Spleen (tissue), 3 donors: ENCODE measurements around the gene ITIH3.

ENCODE experiments used
- POLR2A ChIP-seq, 3 donors: fragments of 450-650 bp; IDR thresholded peaks; one replicate each; pipeline ENCODE4 v1.5.1; 2017; ENCODE audit warnings: antibody characterized with exemption in 3 of 3, mild to moderate bottlenecking in 1 of 3
- POLR2AphosphoS5 ChIP-seq, 3 donors: sonication (generic); formaldehyde crosslinking; IDR thresholded peaks; one replicate each; pipeline ENCODE4 v1.5.1; 2017; ENCODE audit warnings: antibody characterized with exemption in 3 of 3

DNA sequence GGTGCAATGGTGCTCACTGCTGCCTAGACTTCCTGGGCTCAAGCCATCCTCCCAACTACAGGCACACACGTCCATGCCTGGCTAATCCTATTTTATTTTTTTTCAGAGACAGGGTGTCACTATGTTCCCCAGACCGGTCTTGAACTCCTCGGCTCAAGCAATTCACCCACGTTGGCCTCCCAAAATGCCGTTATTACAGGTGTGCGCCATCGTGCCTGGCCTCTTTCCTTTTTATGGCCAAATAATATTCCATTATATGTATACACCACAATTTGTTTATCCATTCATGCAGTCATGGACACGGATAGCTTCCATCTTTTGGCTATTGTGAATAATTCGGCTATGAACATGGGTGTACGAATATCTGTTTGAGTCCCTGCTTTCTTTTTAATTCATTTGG lies 22.9 kb upstream of the ITIH3 start:
- no peak for TF ChIP-seq POLR2AphosphoS5 (IDR thresholded peaks at IDR 0.05)
- no peak for TF ChIP-seq POLR2A (IDR thresholded peaks at IDR 0.05)
